Stimulated activated CD8-positive, alpha-beta memory T cell treated with anti-CD3 and anti-CD28 coated beads, Interleukin-7, amount 100 ng/mL, for 48 hours (primary cell): ENCODE results near the gene TRIM25.

Experiments
- DNase-seq, 2 donors: peaks; one replicate each; pipeline ENCODE4 v3.0.0-alpha.2; 2020; ENCODE audit warnings: low read depth in 1 of 2; ENCODE audit errors: extremely low read depth in 1 of 2

Gene TRIM25

DNA sequence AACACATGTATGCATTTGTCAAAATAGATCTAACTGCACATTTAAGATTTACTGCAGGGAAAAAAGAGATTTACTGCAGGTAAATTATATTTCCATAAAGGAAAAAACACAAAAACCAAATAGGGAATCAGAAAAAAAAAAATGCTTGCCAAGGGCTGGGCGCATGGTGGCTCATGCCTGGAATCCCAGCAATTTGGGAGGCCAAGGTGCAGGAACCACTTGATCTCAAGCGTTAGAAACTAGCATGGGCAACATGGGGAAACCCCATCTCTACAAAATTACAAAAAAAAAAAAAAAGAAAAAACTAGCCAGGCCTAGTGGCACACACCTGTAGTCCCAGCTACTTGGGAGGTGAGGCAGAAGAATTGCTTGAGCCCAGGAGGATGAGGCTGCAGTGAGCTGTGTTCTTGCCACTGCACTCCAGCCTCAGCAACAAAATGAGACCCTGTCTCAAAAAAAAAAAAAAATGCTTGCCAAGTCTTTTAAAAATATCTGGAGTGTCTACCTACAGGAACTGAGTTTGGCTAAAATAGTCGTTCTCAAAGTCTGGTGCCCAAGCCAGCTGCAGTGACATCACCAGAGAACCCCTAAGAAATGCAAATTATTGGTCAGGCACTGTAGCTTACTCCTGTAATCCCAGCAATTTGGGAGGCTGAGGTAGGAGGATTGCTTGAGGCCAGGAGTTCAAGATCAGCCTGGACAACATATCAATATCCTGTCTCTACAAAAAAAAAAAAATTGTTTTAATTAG lies 17.5 kb downstream of the TRIM25 start:
- no peak for DNase-seq

DNA sequence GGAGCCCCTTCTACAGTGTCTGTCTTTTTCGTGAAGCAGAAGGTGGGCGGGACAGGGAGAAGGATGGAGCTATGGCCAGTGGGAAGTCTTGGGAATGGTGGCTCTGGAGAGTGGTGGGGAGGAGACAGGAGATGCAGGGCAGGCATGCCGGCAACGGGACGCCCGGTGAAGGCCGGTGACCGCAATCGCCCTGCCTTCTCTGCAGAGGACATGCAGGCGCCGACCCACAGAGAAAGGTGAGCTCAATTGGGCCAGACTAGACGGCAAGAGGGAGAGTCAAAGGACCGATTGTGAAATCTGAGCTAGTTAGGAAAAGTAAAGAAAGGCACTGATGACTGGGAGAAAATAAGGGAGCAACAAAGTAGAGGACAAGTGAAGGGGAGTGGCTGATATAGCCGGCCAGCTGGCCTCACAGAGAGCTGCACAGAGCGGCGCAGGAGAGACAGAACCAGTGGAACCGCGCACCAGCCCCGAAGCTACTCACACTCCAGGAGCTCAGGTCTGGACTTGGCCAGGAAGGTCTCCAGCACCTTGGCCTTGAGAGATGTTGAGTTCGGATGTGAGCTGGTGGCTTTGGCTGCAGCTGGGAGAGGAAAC lies 18.9 kb downstream of the TRIM25 start:
- DNase-seq = no peak

GRCh38 chr17:56893503-56893902 lies 20.3 kb downstream of the TRIM25 start:
- DNase-seq = no peak

- no peak for DNase-seq
Measured at GRCh38 chr17:56892333-56892732, 21.5 kb downstream of the TRIM25 start.

DNA sequence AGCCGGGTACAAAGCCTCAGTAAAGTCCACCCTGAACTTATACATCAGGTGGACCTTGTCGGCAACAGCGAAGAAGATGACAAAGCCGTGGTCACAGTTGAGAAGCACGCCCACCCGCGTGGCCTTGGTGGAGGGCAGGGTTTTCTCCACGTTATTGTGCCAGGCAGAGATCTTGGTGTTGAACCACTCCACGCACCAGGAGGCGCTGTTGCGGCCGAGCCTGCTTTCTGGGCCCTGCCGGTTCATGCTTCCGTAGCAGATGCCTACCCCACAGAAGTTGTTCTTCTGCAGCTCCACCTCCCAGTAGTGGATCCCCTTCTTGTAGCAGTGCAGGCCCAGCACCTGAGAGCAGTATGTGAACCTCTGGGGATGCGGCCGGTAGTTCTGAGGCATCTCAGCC lies 22.1 kb downstream of the TRIM25 start:
- peak in 1 of 2 donors; percentile 34 for DNase-seq

GRCh38 chr17:56890906-56891674 lies 22.8 kb downstream of the TRIM25 start:
- no peak for DNase-seq

DNA sequence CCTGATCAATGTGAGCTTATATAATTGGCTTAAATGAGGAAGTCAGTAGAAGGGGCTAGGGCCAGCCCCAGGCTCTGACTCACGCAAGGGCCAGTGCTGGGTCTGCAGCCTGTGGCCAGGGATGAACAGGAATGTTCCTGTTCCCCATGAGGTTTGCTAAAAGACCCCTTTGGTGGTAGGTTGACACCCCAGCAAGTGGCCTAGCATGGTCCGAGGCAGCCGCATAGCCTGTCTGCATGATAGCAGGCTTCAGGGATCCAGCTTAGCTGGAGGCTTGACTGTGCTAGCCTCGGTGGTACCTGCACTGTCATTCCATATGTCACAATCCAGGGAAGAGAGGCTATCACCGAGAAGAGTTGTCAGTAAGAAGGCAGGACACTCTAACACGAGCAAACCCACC lies 23.5 kb downstream of the TRIM25 start:
- DNase-seq = no peak

DNA sequence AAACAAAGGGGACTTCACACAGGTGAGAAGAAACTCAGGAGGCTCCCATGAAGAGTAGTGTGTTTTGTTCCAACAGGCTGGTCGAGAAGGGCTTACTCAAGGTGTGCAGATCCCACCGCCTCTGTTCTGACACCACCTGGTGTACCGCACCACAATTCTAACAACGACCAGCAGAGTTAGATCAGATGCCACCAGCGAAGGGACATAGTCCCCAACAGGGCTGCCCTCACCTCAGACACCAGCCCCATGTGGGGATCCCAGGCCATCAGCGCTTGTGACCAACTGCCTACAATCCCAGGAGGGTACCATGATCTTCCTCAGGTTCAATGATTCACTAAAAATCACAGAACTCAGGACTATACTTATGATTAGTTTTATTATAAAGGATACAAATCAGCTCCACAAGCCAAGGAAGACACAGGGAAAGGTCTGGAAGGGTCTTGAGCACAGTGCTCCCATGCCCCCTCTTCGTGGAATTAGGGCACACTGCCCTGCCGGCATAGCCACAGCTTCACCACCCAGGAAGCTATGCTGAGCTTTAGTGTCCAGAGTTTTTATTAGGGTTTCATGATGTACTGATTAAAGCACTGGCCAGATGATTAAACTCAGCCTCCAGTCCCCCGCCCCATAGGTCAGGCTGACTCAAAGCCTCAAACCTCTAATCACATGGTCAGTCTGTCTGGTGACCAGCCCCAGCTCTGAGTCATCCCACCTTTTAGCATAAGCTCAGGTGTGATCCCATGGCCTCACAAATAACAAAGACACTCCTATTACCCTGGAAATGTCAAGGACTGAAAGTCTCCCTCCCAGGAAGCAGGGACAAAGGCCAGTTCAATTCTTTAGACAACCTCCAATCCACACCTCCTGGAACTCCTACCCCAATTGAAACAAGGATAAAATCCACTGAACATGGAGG lies 26.0 kb downstream of the TRIM25 start:
- DNase-seq = no peak

DNA sequence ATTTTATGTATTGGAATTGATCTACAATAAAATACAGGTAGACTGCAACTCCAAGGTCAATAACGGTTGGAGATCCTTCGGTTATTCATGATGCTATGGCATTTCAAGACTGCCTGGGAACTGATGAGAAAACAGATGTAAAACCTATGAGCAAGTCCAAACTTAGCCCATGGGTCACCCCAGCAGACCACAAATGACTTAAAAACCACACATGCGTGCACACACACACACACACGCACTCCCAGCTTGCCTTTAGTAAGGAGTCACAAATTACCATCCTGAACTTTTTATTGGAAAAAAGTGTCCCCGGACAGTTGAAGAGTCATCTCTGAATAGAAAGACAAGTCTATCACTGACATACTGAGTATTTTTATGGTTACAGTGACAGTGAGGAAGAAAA lies 26.7 kb downstream of the TRIM25 start:
- no peak for DNase-seq

DNA sequence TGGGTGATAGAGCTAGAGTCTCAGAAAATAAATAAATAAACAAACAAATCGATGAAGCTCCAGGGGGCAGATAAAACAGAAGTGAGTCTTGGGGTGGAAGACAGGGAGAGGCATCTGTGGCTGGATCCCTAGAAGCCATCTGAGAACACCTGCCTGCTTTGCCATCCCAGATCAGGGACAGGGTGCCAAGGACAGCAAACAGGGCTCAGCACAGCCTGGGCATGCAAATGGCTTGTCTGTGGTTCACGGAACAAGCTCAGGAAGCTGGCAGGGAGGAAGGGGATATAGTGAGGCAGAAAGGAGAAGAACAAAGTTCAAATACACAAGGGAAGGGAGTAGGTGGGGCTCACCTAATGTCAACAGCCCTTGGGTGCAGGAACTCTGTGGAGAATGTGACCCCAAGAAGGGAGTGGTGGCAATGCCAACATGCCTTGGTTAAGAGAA lies 27.5 kb downstream of the TRIM25 start:
- DNase-seq = no peak

DNA sequence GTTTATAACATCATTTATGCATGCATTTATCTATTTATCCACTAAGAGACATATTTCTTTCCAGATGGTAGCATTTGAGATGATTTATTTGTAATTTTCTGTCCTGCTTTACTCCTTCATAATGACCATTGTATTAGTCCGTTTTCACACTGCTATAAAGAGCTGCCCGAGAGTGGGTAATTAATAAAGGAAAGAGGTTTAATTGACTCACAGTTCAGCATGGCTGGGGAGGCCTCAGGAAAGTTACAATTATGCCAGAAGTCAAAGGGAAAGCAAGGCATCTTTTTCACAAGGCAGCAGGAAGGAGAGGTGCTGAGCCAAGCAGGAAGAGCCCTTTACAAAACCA lies 28.6 kb downstream of the TRIM25 start:
- no peak for DNase-seq

- DNase-seq = no peak
Measured at GRCh38 chr17:56884483-56885311, 29.2 kb downstream of the TRIM25 start.

GRCh38 chr17:56883616-56884015 lies 30.2 kb downstream of the TRIM25 start:
- no peak for DNase-seq

GRCh38 chr17:56881685-56882295 lies 32.1 kb downstream of the TRIM25 start:
- no peak for DNase-seq

- DNase-seq = no peak
Measured at GRCh38 chr17:56880571-56880970, 33.3 kb downstream of the TRIM25 start.

GRCh38 chr17:56880133-56880532 lies 33.7 kb downstream of the TRIM25 start:
- no peak for DNase-seq

DNA sequence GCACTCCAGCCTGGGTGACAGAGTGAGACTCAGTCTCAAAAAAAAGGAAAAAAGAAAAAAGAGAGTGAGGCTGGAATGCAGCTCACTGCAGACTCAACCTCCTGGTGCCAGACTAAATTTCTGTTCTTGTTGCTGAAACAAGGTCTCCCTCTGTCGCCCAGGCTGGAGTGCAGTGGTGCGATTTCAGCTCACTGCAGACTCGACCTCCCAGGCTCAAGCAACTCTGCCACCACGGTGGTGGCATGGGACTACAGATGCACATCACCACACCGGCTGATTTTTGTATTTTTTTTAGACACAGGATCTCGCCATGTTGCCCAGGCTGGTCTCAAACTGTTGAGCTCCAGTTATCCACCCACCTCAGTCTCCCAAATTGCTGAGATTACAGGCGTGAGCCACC lies 34.6 kb downstream of the TRIM25 start:
- DNase-seq = no peak

- DNase-seq = no peak
Measured at GRCh38 chr17:56876766-56877179, 37.1 kb downstream of the TRIM25 start.

GRCh38 chr17:56870081-56870651 lies 43.7 kb downstream of the TRIM25 start:
- peak in 1 of 2 donors; percentile 18 for DNase-seq
